ENCODE measurements around the gene RBM33. TPM values are rescaled to one million over a fixed set of nuclear protein-coding genes. Genes with fewer than 3 reads are reported as not detected.

RBM33 gene
- total RNA-seq, 1 donor from 2014 or later: 75.2 TPM

DNA sequence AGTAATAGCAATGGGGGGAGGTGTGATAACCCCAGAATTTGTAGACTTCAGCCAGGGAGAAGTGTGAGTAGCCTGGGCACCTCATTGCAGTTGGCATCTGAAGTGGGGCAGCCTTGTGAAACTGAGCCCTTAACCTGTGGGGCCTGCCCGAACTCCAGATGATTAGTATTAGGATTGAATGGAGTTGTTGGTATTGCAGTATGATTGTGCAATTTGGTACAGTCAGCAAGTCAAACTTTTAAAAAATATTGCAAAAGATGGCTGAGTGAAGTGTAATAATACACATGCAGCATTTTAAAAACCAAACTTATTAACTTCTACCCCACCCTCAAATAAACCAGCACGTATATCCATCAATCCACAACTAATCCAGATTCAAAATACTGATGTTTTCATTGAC is 9.3 kb downstream of the RBM33 start:
- DNase-seq (ENCODE audit: low spot score): no peak
- H3K27me3 Mint-ChIP-seq (ENCODE audit: insufficient read depth): no peaks in the 10 kb centered on the region
- peaks cover 23% of the 10 kb centered on the region for H3K36me3 Mint-ChIP-seq (ENCODE audit: low read depth)
- H3K4me1 Mint-ChIP-seq (ENCODE audit: low read depth): peaks cover 53% of the 10 kb centered on the region
- H3K27ac Mint-ChIP-seq: no peak overlapping the region
- intact Hi-C loops (cut with micrococcal nuclease): no loop called here
- H3K4me3 Mint-ChIP-seq: no peak overlapping the region
- H3K9me3 Mint-ChIP-seq: peaks cover 15% of the 10 kb centered on the region

DNA sequence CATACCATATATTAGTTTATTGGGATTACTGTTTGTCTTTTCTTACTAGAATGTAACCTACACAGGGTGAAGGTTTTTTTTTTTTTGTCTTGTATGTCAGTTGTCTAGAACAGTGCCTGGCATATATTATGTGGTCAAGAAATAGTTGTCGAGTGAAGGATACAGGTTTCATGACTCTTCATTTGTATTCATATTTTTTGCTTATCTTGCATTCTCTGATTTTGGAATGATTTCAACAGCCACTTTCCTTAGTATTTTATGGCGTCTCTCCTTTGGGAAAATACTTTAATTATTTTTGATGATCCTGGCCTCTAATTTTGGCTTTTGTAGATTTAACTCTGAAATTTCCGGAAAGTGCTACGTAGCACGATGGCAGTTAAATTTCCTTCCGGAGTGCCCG is 12.4 kb downstream of the RBM33 start:
- H3K27ac Mint-ChIP-seq: no peak overlapping the region
- intact Hi-C loops (cut with micrococcal nuclease): no loop called here
- H3K27me3 Mint-ChIP-seq (ENCODE audit: insufficient read depth): no peaks in the 10 kb centered on the region
- H3K9me3 Mint-ChIP-seq: no peaks in the 10 kb centered on the region
- no peak overlapping the region for H3K4me3 Mint-ChIP-seq
- H3K4me1 Mint-ChIP-seq (ENCODE audit: low read depth): peaks cover 59% of the 10 kb centered on the region
- H3K36me3 Mint-ChIP-seq (ENCODE audit: low read depth): peaks cover 10% of the 10 kb centered on the region
- no peak for DNase-seq (ENCODE audit: low spot score)

GRCh38 chr7:155660059-155660757 is 15.7 kb downstream of the RBM33 start:
- Mint-ChIP-seq H3K27me3 (ENCODE audit: insufficient read depth) (no peaks in the 10 kb centered on the region), H3K9me3 (no peaks in the 10 kb centered on the region), H3K4me3 (no peak overlapping the region), H3K36me3 (ENCODE audit: low read depth) (peaks cover 10% of the 10 kb centered on the region), H3K4me1 (ENCODE audit: low read depth) (peaks cover 48% of the 10 kb centered on the region), H3K27ac (peak overlapping the region; percentile 87)
- no peak for DNase-seq (ENCODE audit: low spot score)
- intact Hi-C loops (cut with micrococcal nuclease): loop anchor here (1.0 to 5.0 kb wide), 3 partner anchors 16 to 453 kb away; partner anchors contain the start of gene RBM33

DNA sequence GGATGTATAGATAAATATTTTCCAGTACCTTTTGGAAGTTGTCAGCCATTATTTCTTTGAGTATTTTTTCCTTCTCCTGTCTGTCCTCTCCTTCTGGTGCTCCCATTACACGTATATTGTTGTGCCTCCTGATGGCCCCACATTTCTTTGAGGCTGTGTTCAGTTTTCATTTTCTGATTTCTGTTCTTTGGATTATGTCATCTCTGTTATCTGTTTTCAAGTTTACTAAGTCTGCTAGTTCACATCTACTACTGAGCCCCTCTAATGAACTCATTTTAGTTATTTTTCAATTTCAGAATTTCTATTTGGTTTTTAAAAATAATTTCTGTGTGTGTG is 16.3 kb downstream of the RBM33 start:
- Mint-ChIP-seq H3K27ac (peak overlapping the region; percentile 87), H3K9me3 (no peaks in the 10 kb centered on the region), H3K4me1 (ENCODE audit: low read depth) (peaks cover 54% of the 10 kb centered on the region), H3K27me3 (ENCODE audit: insufficient read depth) (no peaks in the 10 kb centered on the region), H3K4me3 (no peak overlapping the region), H3K36me3 (ENCODE audit: low read depth) (peaks cover 15% of the 10 kb centered on the region)
- no peak for DNase-seq (ENCODE audit: low spot score)
- intact Hi-C loops (cut with micrococcal nuclease): loop anchor here (1.0 to 5.0 kb wide), 3 partner anchors 16 to 453 kb away; partner anchors contain the start of gene RBM33

DNA sequence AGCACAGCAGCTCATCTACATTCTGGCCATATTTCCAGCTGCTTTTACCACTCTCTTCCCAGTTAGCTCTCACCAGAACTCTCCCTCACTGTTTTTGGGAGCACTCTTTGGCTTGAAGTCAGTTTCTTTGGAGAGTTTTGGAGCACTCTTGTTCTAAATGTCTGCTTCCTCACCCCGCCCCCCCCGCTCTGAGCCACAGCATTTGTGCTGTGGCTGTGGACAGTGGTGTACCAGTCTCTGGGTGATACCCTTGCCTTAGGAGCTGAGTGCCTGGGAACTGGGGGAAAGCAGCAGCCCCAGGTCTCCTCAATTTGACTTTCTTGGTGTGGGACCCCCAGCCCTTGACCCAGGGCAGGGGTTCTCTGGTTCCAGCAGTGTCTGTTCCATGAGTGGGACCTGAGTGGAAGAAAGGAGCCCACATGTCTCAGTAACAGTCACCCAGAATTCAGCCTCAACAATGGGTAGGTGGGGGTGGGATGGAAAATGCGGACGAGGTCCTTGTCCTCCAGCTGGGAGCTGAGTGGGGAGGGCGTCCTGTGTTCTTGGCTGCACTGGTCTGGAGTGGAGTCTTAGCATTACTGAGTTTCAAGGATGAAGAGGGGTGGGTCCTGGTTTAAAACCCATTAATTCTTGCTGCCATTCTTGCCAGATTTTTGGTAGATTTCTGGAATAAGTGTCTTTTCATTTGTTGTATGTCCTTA is 18.0 kb downstream of the RBM33 start:
- intact Hi-C loops (cut with micrococcal nuclease): loop anchor here (5.0 kb wide), 1 partner anchor 455 kb away; no protein-coding TSS in a partner anchor
- Mint-ChIP-seq H3K9me3 (no peaks in the 10 kb centered on the region), H3K27me3 (ENCODE audit: insufficient read depth) (no peaks in the 10 kb centered on the region), H3K36me3 (ENCODE audit: low read depth) (peaks cover 20% of the 10 kb centered on the region), H3K4me1 (ENCODE audit: low read depth) (peaks cover 69% of the 10 kb centered on the region), H3K4me3 (no peak overlapping the region), H3K27ac (no peak overlapping the region)
- DNase-seq (ENCODE audit: low spot score): no peak

GRCh38 chr7:155663937-155664336 is 19.5 kb downstream of the RBM33 start:
- Mint-ChIP-seq H3K4me3 (no peak overlapping the region), H3K27me3 (ENCODE audit: insufficient read depth) (no peaks in the 10 kb centered on the region), H3K36me3 (ENCODE audit: low read depth) (peaks cover 24% of the 10 kb centered on the region), H3K27ac (no peak overlapping the region), H3K9me3 (no peaks in the 10 kb centered on the region), H3K4me1 (ENCODE audit: low read depth) (peaks cover 70% of the 10 kb centered on the region)
- intact Hi-C loops (cut with micrococcal nuclease): loop anchor here (5.0 kb wide), 1 partner anchor 457 kb away; no protein-coding TSS in a partner anchor
- no peak for DNase-seq (ENCODE audit: low spot score)

GRCh38 chr7:155665079-155665956 is 20.9 kb downstream of the RBM33 start:
- H3K9me3 Mint-ChIP-seq: no peaks in the 10 kb centered on the region
- intact Hi-C loops (cut with micrococcal nuclease): no loop called here
- peak overlapping the region; percentile 43 for H3K27ac Mint-ChIP-seq
- peaks cover 63% of the 10 kb centered on the region for H3K4me1 Mint-ChIP-seq (ENCODE audit: low read depth)
- no peak overlapping the region for H3K4me3 Mint-ChIP-seq
- DNase-seq (ENCODE audit: low spot score): no peak
- H3K27me3 Mint-ChIP-seq (ENCODE audit: insufficient read depth): no peaks in the 10 kb centered on the region
- H3K36me3 Mint-ChIP-seq (ENCODE audit: low read depth): peaks cover 22% of the 10 kb centered on the region

- Mint-ChIP-seq H3K9me3 (no peaks in the 10 kb centered on the region), H3K36me3 (ENCODE audit: low read depth) (peaks cover 19% of the 10 kb centered on the region), H3K4me1 (ENCODE audit: low read depth) (peaks cover 60% of the 10 kb centered on the region), H3K27ac (peak overlapping the region; percentile 43), H3K27me3 (ENCODE audit: insufficient read depth) (no peaks in the 10 kb centered on the region), H3K4me3 (no peak overlapping the region)
- no peak for DNase-seq (ENCODE audit: low spot score)
- intact Hi-C loops (cut with micrococcal nuclease): no loop called here
Measured at GRCh38 chr7:155665957-155666287, 21.5 kb downstream of the RBM33 start.

- Mint-ChIP-seq H3K36me3 (ENCODE audit: low read depth) (peaks cover 17% of the 10 kb centered on the region), H3K27ac (no peak overlapping the region), H3K4me1 (ENCODE audit: low read depth) (peaks cover 52% of the 10 kb centered on the region), H3K9me3 (no peaks in the 10 kb centered on the region), H3K27me3 (ENCODE audit: insufficient read depth) (no peaks in the 10 kb centered on the region), H3K4me3 (no peak overlapping the region)
- no peak for DNase-seq (ENCODE audit: low spot score)
- intact Hi-C loops (cut with micrococcal nuclease): no loop called here
Measured at GRCh38 chr7:155667241-155667829, 22.9 kb downstream of the RBM33 start.

DNA sequence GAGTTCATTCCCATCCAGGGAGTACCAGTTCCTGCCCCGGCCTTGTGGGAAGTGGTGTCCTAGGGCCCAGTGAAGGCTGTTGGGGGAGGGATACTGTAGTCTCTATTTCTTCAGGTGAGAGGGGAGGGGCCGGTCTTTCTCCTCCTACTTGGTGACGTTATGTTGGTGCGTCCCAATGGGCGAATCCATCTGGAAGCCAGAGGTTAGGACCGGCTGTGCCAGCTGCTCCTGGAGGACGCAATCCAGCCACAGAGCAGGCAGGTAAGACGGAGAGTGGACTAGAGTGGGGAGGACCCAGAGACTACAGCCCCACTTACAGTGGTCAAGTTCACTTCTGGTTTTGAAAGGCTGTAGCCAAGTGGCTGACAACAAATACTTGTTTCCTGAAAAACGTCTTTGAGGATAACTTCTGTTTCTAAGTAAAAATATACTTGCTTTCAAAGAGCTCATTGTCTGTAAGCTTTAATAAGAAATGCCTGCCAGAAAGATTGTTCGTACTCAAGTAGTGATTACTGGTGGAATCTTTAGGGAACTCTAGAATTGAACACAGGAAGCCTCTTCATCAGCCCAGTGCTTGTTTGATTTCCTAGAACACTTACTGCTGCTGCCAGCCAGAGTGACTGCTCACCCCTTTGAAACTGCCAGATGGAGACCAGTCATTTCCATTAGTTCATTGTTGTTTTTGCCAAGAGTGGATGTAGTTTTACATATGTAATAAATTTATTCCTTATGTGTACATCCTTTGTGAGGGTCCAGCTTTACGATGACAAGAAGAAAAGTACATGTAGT is 25.4 kb downstream of the RBM33 start:
- no peak overlapping the region for H3K27ac Mint-ChIP-seq

DNA sequence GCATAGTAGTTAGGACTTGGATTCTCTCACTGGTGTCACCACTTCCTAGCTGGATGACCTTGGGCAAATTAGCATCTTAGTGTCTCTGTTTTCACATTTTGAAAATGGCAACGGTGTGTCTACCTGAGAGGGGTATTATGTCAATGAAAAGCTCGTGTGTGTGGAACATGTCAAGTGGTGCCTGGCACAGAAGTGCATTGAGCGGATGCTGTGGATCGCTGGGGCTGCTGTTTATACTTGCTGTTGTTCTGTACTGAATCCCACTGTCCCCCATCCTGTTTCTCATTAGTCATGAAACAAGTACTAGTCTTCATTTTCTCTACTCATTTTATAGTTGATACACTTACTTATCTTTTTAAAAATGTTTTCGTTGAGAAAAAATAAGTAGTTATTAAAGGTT is 26.1 kb downstream of the RBM33 start:
- Mint-ChIP-seq H3K4me3 (no peak overlapping the region), H3K36me3 (ENCODE audit: low read depth) (peaks cover 17% of the 10 kb centered on the region), H3K27me3 (ENCODE audit: insufficient read depth) (no peaks in the 10 kb centered on the region), H3K4me1 (ENCODE audit: low read depth) (peaks cover 40% of the 10 kb centered on the region), H3K9me3 (no peaks in the 10 kb centered on the region), H3K27ac (peak overlapping the region; percentile 7)
- intact Hi-C loops (cut with micrococcal nuclease): no loop called here
- no peak for DNase-seq (ENCODE audit: low spot score)

More for the DNA sequence above, 25.4 kb downstream of the RBM33 start:
- intact Hi-C loops (cut with micrococcal nuclease): loop anchor here (2.0 kb wide), 1 partner anchor 15 kb away; no protein-coding TSS in a partner anchor
- no peak for DNase-seq (ENCODE audit: low spot score)
- peaks cover 21% of the 10 kb centered on the region for H3K36me3 Mint-ChIP-seq (ENCODE audit: low read depth)
- no peaks in the 10 kb centered on the region for H3K9me3 Mint-ChIP-seq
- H3K4me1 Mint-ChIP-seq (ENCODE audit: low read depth): peaks cover 44% of the 10 kb centered on the region
- H3K4me3 Mint-ChIP-seq: no peak overlapping the region
- H3K27me3 Mint-ChIP-seq (ENCODE audit: insufficient read depth): no peaks in the 10 kb centered on the region

DNA sequence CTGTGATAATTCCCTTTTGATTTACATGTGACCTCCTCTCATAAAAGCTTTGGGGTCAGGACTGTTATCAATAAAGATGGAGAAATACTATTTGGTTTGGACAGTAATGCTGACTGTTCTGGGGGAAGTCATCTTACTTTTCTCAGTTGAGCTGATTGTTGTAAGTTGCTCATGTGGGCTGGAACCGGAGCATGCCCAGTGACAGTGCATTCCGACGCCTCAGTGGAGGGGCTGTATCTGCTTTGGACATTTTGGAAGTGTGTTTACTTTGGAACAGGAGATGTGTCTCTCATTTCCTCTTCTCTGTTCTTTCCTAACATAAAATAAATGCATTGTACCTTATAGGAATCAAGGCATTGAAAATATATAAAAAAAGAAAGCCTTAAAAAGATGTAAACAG is 30.1 kb downstream of the RBM33 start:
- DNase-seq (ENCODE audit: low spot score): no peak
- Mint-ChIP-seq H3K4me3 (no peak overlapping the region), H3K36me3 (ENCODE audit: low read depth) (peaks cover 15% of the 10 kb centered on the region), H3K27ac (no peak overlapping the region), H3K9me3 (no peaks in the 10 kb centered on the region), H3K4me1 (ENCODE audit: low read depth) (peaks cover 23% of the 10 kb centered on the region), H3K27me3 (ENCODE audit: insufficient read depth) (no peaks in the 10 kb centered on the region)
- intact Hi-C loops (cut with micrococcal nuclease): no loop called here
